HepG2 (cell line): ENCODE data around the gene THRA. TPM values are rescaled to one million over a fixed set of nuclear protein-coding genes. Genes with fewer than 3 reads are reported as not detected.

ENCODE experiments used
- ATF7-NPFF ChIP-seq: sonication (generic); formaldehyde crosslinking; IDR thresholded peaks from 2 replicates; pipeline ENCODE4 v1.8.1; 2023; ENCODE audit warnings: mild to moderate bottlenecking, low read depth, missing genetic modification reagents, moderate library complexity
- CHD4 ChIP-seq: fragments of 200-600 bp; sonication (generic); IDR thresholded peaks from 2 replicates; pipeline ENCODE4 v1.7.0; 2017; ENCODE audit warnings: mild to moderate bottlenecking, low read length, borderline replicate concordance
- FOXJ3 ChIP-seq: sonication (generic); formaldehyde crosslinking; IDR thresholded peaks from 2 replicates; pipeline ENCODE4 v1.4.0; 2020; ENCODE audit warnings: missing genetic modification reagents, mild to moderate bottlenecking, borderline replicate concordance
- HOXA3 ChIP-seq: sonication (generic); formaldehyde crosslinking; IDR thresholded peaks from 2 replicates; pipeline ENCODE4 v1.5.0; 2020; ENCODE audit warnings: missing genetic modification reagents
- ISL2 ChIP-seq: sonication (generic); formaldehyde crosslinking; IDR thresholded peaks from 2 replicates; pipeline ENCODE4 v1.5.0; 2020; ENCODE audit warnings: missing genetic modification reagents
- MATR3 ChIP-seq: sonication (generic); formaldehyde crosslinking; IDR thresholded peaks from 2 replicates; pipeline ENCODE4 v1.4.0; 2020; ENCODE audit warnings: missing genetic modification reagents
- MZF1 ChIP-seq: sonication (generic); formaldehyde crosslinking; IDR thresholded peaks from 2 replicates; pipeline ENCODE4 v1.8.1; 2023; ENCODE audit warnings: mild to moderate bottlenecking, missing genetic modification reagents, borderline replicate concordance
- SALL2 ChIP-seq: sonication (generic); formaldehyde crosslinking; IDR thresholded peaks from 2 replicates; pipeline ENCODE4 v1.8.1; 2023; ENCODE audit warnings: mild to moderate bottlenecking, missing genetic modification reagents, inconsistent platforms
- SP140L ChIP-seq: sonication (generic); formaldehyde crosslinking; IDR thresholded peaks from 2 replicates; pipeline ENCODE4 v1.4.0; 2020; ENCODE audit warnings: missing genetic modification reagents, borderline replicate concordance
- STAT5B ChIP-seq: sonication (generic); formaldehyde crosslinking; IDR thresholded peaks from 2 replicates; pipeline ENCODE4 v1.4.0; 2020; ENCODE audit warnings: missing genetic modification reagents
- TERF1 ChIP-seq: sonication (generic); formaldehyde crosslinking; IDR thresholded peaks from 2 replicates; pipeline ENCODE4 v1.8.0; 2022; ENCODE audit warnings: mild to moderate bottlenecking, missing genetic modification reagents, moderate library complexity
- THRA ChIP-seq: sonication (generic); formaldehyde crosslinking; IDR thresholded peaks from 2 replicates; pipeline ENCODE4 v1.4.0; 2020; ENCODE audit warnings: missing genetic modification reagents, borderline replicate concordance
- TOE1 ChIP-seq: sonication (generic); formaldehyde crosslinking; IDR thresholded peaks from 2 replicates; pipeline ENCODE4 v1.4.0; 2020; ENCODE audit warnings: mild to moderate bottlenecking, missing genetic modification reagents
- TRIM24 ChIP-seq: sonication (generic); formaldehyde crosslinking; IDR thresholded peaks from 2 replicates; pipeline ENCODE4 v1.8.0; 2022; ENCODE audit warnings: mild to moderate bottlenecking, missing genetic modification reagents
- TSC22D2 ChIP-seq: sonication (generic); formaldehyde crosslinking; IDR thresholded peaks from 2 replicates; pipeline ENCODE4 v1.5.1; 2020; ENCODE audit warnings: missing genetic modification reagents, mild to moderate bottlenecking, borderline replicate concordance
- WIZ ChIP-seq: sonication (generic); formaldehyde crosslinking; IDR thresholded peaks from 2 replicates; pipeline ENCODE4 v1.5.1; 2020; ENCODE audit warnings: mild to moderate bottlenecking, missing genetic modification reagents
- ZFP36L1 ChIP-seq: sonication (generic); formaldehyde crosslinking; IDR thresholded peaks from 2 replicates; pipeline ENCODE4 v1.8.0; 2022; ENCODE audit warnings: mild to moderate bottlenecking, missing genetic modification reagents, moderate library complexity
- ZFP37 ChIP-seq: sonication (generic); formaldehyde crosslinking; IDR thresholded peaks from 2 replicates; pipeline ENCODE4 v1.4.0; 2020; ENCODE audit warnings: missing genetic modification reagents, borderline replicate concordance
- ZKSCAN1 ChIP-seq: fragments of 150-350 bp; IDR thresholded peaks from 2 replicates; pipeline ENCODE4 v1.6.1; 2014; ENCODE audit warnings: low read length
- ZMYM4 ChIP-seq: sonication (generic); formaldehyde crosslinking; IDR thresholded peaks from 2 replicates; pipeline ENCODE4 v1.8.1; 2023; ENCODE audit warnings: mild to moderate bottlenecking, missing genetic modification reagents
- ZNF335 ChIP-seq: sonication (generic); formaldehyde crosslinking; IDR thresholded peaks from 2 replicates; pipeline ENCODE4 v1.4.0; 2020; ENCODE audit warnings: missing genetic modification reagents
- ZNF33A ChIP-seq: sonication (generic); formaldehyde crosslinking; IDR thresholded peaks from 2 replicates; pipeline ENCODE4 v1.5.1; 2020; ENCODE audit warnings: missing genetic modification reagents, mild to moderate bottlenecking, moderate library complexity, borderline replicate concordance
- ZNF383 ChIP-seq: sonication (generic); formaldehyde crosslinking; IDR thresholded peaks from 2 replicates; pipeline ENCODE4 v1.4.0; 2020; ENCODE audit warnings: missing genetic modification reagents, mild to moderate bottlenecking, borderline replicate concordance
- ZNF512 ChIP-seq: sonication (generic); formaldehyde crosslinking; IDR thresholded peaks from 2 replicates; pipeline ENCODE4 v1.4.0; 2020; ENCODE audit warnings: mild to moderate bottlenecking, missing genetic modification reagents
- ZNF782 ChIP-seq: sonication (generic); formaldehyde crosslinking; IDR thresholded peaks from 2 replicates; pipeline ENCODE4 v1.4.0; 2020; ENCODE audit warnings: missing genetic modification reagents, mild to moderate bottlenecking, borderline replicate concordance
- ZNF790 ChIP-seq: sonication (generic); formaldehyde crosslinking; IDR thresholded peaks from 2 replicates; pipeline ENCODE4 v1.8.0; 2022; ENCODE audit warnings: missing genetic modification reagents, mild to moderate bottlenecking, borderline replicate concordance
- polyA plus RNA-seq, 8 experiments: library from polyadenylated mRNA; depleted of rRNA in 3 of 8; stranded (reverse) in 7 of 8; unstranded in 1 of 8; fragments of >200 nt; fragmentation: Illumina TruSeq in 4 of 8; extraction: Trizol in 4 of 8; gene quantifications; 2 replicates each; pipeline versions ENCODE4 v1.2.1 to v1.2.3, GENCODE V29; 2011 to 2016; ENCODE audit warnings: low read depth in 4 of 8, missing spikeins in 1 of 8, mixed read lengths in 1 of 8; ENCODE audit not compliant: insufficient read depth in 1 of 8
- total RNA-seq, 5 experiments: library from RNA; depleted of rRNA; stranded (reverse); fragments of >200 nt; fragmentation: Illumina TruSeq; extraction: Trizol; gene quantifications; 2 replicates each; pipeline ENCODE4 v1.2.3, GENCODE V29; 2016; ENCODE audit warnings: low read depth in 1 of 5
- TF ChIP-seq, protein P1 (sequence below): IDR thresholded peaks from 2 replicates; pipeline ENCODE4 v1.6.1; 2016; ENCODE audit warnings: missing compliant biosample characterization, missing genetic modification reagents, borderline replicate concordance

Gene THRA
- total and polyA plus RNA-seq, 2 of the 13 experiments (the other 11 are each of a cell fraction or from before 2014, with no cell fraction given), result 8.0 to 9.9 TPM

- TF ChIP-seq ZNF335 (CRISPR knock-in tag), result no peak
- TF ChIP-seq ZFP37, result peak; percentile 43; the same call in 1 of the 2 replicates
- no peak for TF ChIP-seq ZFP36L1 (CRISPR knock-in tag)
- 0 out of 2 replicates have a peak, but pooled peaks have one; percentile 23 for TF ChIP-seq HOXA3 (CRISPR knock-in tag)
- TF ChIP-seq ISL2 (CRISPR knock-in tag), result no peak
- no peak for TF ChIP-seq STAT5B (CRISPR knock-in tag)
- TF ChIP-seq TRIM24 (CRISPR knock-in tag), result no peak
- TF ChIP-seq TOE1 (CRISPR knock-in tag), result no peak
- peak; percentile 37; the same call in 1 of the 2 replicates for TF ChIP-seq SP140L (CRISPR knock-in tag)
- peak; percentile 4; the same call in 1 of the 2 replicates for TF ChIP-seq TSC22D2
- TF ChIP-seq FOXJ3 (CRISPR knock-in tag), result no peak
- peak; percentile 97; the same call in 1 of the 2 replicates for TF ChIP-seq ZNF33A (CRISPR knock-in tag)
- TF ChIP-seq, protein P1, sequence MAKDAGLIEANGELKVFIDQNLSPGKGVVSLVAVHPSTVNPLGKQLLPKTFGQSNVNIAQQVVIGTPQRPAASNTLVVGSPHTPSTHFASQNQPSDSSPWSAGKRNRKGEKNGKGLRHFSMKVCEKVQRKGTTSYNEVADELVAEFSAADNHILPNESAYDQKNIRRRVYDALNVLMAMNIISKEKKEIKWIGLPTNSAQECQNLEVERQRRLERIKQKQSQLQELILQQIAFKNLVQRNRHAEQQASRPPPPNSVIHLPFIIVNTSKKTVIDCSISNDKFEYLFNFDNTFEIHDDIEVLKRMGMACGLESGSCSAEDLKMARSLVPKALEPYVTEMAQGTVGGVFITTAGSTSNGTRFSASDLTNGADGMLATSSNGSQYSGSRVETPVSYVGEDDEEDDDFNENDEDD (CRISPR knock-in tag), result no peak
- TF ChIP-seq ZNF512, result no peak
- peak; percentile 16; the same call in 1 of the 2 replicates for TF ChIP-seq ZNF790 (CRISPR knock-in tag)
- TF ChIP-seq WIZ (CRISPR knock-in tag), result no peak
- TF ChIP-seq ATF7-NPFF (CRISPR knock-in tag), result no peak
- no peak for TF ChIP-seq ZKSCAN1
- TF ChIP-seq CHD4, result no peak
- TF ChIP-seq SALL2 (CRISPR knock-in tag), result no peak
- 0 out of 2 replicates have a peak, but pooled peaks have one; percentile 15 for TF ChIP-seq MZF1 (CRISPR knock-in tag)
- no peak for TF ChIP-seq ZNF782
- no peak for TF ChIP-seq MATR3 (CRISPR knock-in tag)
- no peak; the same call in 1 of the 2 replicates for TF ChIP-seq THRA
- TF ChIP-seq ZMYM4 (CRISPR knock-in tag), result no peak
- no peak for TF ChIP-seq ZNF383
- no peak for TF ChIP-seq TERF1 (CRISPR knock-in tag)
Measured at GRCh38 chr17:40139566-40140058, 76.8 kb downstream of the THRA start (continued).
